ENCODE measurements around the gene NPDC1. TPM values are rescaled to one million over a fixed set of nuclear protein-coding genes. Genes with fewer than 3 reads are reported as not detected.

The NPDC1 gene
- polyA plus RNA-seq, 3 donors = 0.51 to 2.7 TPM; not detected in 1

DNA sequence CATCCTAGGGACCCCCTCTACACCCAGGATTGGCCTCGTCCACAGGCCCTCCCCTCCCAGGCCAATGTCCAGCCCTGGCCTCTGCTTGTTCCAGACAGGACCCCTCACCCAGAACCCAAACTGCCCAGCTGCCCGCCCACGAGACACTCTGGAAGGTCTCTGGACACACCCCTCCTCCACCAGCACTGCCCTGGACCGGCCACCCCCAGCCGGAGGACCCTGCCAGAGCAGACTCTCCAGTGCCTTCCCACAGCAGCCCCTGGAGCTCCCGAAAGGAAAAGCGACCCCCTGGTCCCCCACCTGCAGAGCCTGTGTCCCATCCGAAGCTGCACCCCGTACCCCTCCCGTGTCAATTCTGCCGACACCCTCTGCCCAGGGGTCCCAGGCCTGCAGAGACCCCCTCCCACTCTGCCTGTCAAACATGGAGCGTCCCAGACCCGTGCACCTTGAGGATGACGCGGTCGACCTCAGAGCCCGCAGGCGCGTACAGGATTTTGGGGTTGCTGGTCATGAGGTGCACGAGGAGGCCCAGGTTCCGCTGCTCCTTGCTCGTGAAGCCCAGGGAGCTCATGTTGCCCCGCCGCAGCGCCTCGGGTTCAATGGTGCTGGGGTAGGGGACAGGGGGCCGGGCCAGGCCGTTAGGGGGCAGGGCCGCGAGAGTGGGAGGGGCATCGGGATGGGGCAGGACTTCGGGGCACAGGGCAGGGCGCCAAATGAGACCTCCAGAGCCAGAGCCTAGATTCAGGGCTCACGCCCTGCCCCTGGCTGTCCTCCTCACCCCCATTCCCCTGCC, 25.9 kb downstream of the NPDC1 start:
- Histone ChIP-seq H3K4me1 (ENCODE audit: control insufficient read depth in 1 of 2, insufficient read depth in 2 of 2, low read length in 2 of 2) (peaks cover 4 to 6% of the 10 kb centered on the region in 2 donors), H3K27ac (ENCODE audit: low read depth in 1 of 2, low read length in 2 of 2) (no peak overlapping the region), H3K4me3 (replicated peaks in 1 of 3; ENCODE audit: low read depth in 2 of 3, low read length in 3 of 3) (no peak overlapping the region), H3K9ac (ENCODE audit: insufficient read depth, low read length, poor library complexity, severe bottlenecking) (no peak overlapping the region), H2AFZ (ENCODE audit: insufficient read depth, low read depth, low read length, poor library complexity, severe bottlenecking) (no peak overlapping the region), H3K79me2 (ENCODE audit: insufficient read depth, low read length) (no peaks in the 10 kb centered on the region), H3K27me3 (ENCODE audit: control insufficient read depth in 2 of 2, insufficient read depth in 2 of 2, low read length in 2 of 2) (no peaks in the 10 kb centered on the region), H3K4me2 (replicated peaks; ENCODE audit: extremely low read depth, low read length, poor library complexity, severe bottlenecking) (no peak overlapping the region), H3K36me3 (replicated peaks in 1 of 2; ENCODE audit: control insufficient read depth in 1 of 2, insufficient read depth in 2 of 2, low read length in 2 of 2) (peaks cover 0 to 3% of the 10 kb centered on the region in 2 donors), H3K9me3 (replicated peaks in 1 of 2; ENCODE audit: control insufficient read depth in 1 of 2, insufficient read depth in 1 of 2, low read length in 2 of 2) (no peaks in the 10 kb centered on the region), H4K20me1 (ENCODE audit: insufficient read depth, low read length) (no peaks in the 10 kb centered on the region)
- no peak overlapping the region for H3K4me3 Mint-ChIP-seq
- peaks cover 2% of the 10 kb centered on the region for H3K4me1 Mint-ChIP-seq
- intact Hi-C loops (cut with micrococcal nuclease) = no loop called here
- H3K27me3 Mint-ChIP-seq (ENCODE audit: low read depth in 3 of 3) = peaks cover 0 to 4% (median 0%) of the 10 kb centered on the region in 3 donors
- H3K27ac Mint-ChIP-seq = no peak overlapping the region
- TF ChIP-seq, protein P1, sequence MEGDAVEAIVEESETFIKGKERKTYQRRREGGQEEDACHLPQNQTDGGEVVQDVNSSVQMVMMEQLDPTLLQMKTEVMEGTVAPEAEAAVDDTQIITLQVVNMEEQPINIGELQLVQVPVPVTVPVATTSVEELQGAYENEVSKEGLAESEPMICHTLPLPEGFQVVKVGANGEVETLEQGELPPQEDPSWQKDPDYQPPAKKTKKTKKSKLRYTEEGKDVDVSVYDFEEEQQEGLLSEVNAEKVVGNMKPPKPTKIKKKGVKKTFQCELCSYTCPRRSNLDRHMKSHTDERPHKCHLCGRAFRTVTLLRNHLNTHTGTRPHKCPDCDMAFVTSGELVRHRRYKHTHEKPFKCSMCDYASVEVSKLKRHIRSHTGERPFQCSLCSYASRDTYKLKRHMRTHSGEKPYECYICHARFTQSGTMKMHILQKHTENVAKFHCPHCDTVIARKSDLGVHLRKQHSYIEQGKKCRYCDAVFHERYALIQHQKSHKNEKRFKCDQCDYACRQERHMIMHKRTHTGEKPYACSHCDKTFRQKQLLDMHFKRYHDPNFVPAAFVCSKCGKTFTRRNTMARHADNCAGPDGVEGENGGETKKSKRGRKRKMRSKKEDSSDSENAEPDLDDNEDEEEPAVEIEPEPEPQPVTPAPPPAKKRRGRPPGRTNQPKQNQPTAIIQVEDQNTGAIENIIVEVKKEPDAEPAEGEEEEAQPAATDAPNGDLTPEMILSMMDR (IDR thresholded peaks at IDR 0.05) = no peak
- 95% methylated on average over 31 of the region's 34 CpGs for WGBS (ENCODE audit: insufficient coverage)
- H3K36me3 Mint-ChIP-seq = peaks cover 5 to 16% of the 10 kb centered on the region in 2 donors
- H3K9me3 Mint-ChIP-seq = peaks cover 0 to 5% (median 3%) of the 10 kb centered on the region in 7 donors
- no peak for DNase-seq

DNA sequence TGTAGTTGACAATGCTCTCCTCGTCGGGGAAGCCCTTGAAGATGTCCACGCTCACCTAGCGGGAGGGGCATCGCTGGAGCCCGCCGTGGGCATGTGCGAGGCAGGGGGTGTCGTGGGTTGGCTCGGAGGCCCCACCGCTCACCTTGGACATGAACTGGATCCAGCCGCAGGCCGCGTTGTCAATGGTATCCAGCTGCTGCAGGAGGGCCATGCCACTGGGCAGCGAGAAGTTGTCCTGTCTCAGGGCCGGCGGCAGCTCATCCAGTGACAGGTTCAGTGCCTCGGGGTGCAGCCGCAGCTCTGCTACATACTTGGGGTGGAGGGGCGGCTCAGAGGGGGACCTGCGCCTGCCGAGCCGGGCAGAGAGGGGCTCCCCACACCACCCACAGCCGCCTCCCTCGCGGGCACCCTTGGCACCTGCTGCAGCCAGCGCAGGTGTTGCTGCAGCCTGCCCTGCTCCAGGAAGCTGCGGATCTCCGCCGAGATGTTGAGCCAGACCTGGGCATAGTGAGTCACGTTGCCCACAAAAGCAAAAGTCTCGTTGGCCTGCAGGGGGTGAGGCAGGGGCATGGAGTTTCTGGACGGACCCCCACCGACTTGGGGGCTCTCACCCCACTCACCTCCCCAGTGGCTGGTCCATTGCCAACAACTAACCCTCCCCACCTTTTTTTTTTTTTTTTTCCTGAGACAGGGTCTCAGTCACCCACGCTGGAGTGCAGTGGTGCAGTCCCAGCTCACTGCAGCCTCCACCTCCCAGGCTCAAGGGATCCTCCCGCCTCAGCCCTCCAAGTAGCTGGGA, 27.0 kb downstream of the NPDC1 start:
- Mint-ChIP-seq H3K27me3 (ENCODE audit: low read depth in 3 of 3) (peaks cover 0 to 3% (median 0%) of the 10 kb centered on the region in 3 donors), H3K36me3 (peaks cover 5 to 23% of the 10 kb centered on the region in 2 donors), H3K9me3 (peaks cover 0 to 8% (median 3%) of the 10 kb centered on the region in 7 donors), H3K4me3 (no peak overlapping the region), H3K4me1 (peaks cover 2% of the 10 kb centered on the region), H3K27ac (no peak overlapping the region)
- 94% methylated on average over 23 of the region's 36 CpGs for WGBS (ENCODE audit: insufficient coverage)
- no peak overlapping the region for H3K4me3 ChIP-seq (replicated peaks in 1 of 3; ENCODE audit: low read depth in 2 of 3, low read length in 3 of 3)
- no peaks in the 10 kb centered on the region for H3K9me3 ChIP-seq (replicated peaks in 1 of 2; ENCODE audit: control insufficient read depth in 1 of 2, insufficient read depth in 1 of 2, low read length in 2 of 2)
- intact Hi-C loops (cut with micrococcal nuclease) = no loop called here
- no peak for DNase-seq
- H3K36me3 ChIP-seq (replicated peaks in 1 of 2; ENCODE audit: control insufficient read depth in 1 of 2, insufficient read depth in 2 of 2, low read length in 2 of 2) = peaks cover 0 to 3% of the 10 kb centered on the region in 2 donors
- no peak overlapping the region for H3K27ac ChIP-seq (ENCODE audit: low read depth in 1 of 2, low read length in 2 of 2)
- no peaks in the 10 kb centered on the region for H4K20me1 ChIP-seq (ENCODE audit: insufficient read depth, low read length)
- no peak overlapping the region for H2AFZ ChIP-seq (ENCODE audit: insufficient read depth, low read depth, low read length, poor library complexity, severe bottlenecking)
- H3K4me2 ChIP-seq (replicated peaks; ENCODE audit: extremely low read depth, low read length, poor library complexity, severe bottlenecking) = no peak overlapping the region
- no peak overlapping the region for H3K9ac ChIP-seq (ENCODE audit: insufficient read depth, low read length, poor library complexity, severe bottlenecking)
- peaks cover 4 to 6% of the 10 kb centered on the region in 2 donors for H3K4me1 ChIP-seq (ENCODE audit: control insufficient read depth in 1 of 2, insufficient read depth in 2 of 2, low read length in 2 of 2)
- H3K27me3 ChIP-seq (ENCODE audit: control insufficient read depth in 2 of 2, insufficient read depth in 2 of 2, low read length in 2 of 2) = no peaks in the 10 kb centered on the region
- no peaks in the 10 kb centered on the region for H3K79me2 ChIP-seq (ENCODE audit: insufficient read depth, low read length)
- TF ChIP-seq, protein P1 (IDR thresholded peaks at IDR 0.05) = no peak

All from CD14-positive monocyte (primary cell).